Spleen (tissue), 11 donors: ENCODE data around the gene ATP1A2. TPM values are rescaled to one million over a fixed set of nuclear protein-coding genes. Genes with fewer than 3 reads are reported as not detected.

Experiments
- DNase-seq: peaks from one replicate; pipeline ENCODE4 v3.0.0-alpha.2; 2020
- H3K27ac ChIP-seq, 8 donors: fragments of 200-600 bp; sonication (generic) in 7 of 8; 1 replicate in 4 of 8; 2 replicates in 4 of 8; pipeline versions ENCODE4 v1.5.0 to v1.8.0; 2016 to 2021; ENCODE audit warnings: inconsistent platforms in 4 of 8, mild to moderate bottlenecking in 4 of 8, moderate library complexity in 1 of 8
- H3K27me3 ChIP-seq, 7 donors: fragments of 200-600 bp; sonication (generic) in 6 of 7; replicated peaks in 1 of 7; 1 replicate in 4 of 7; 2 replicates in 3 of 7; pipeline versions ENCODE4 v1.5.0 to v1.8.0; 2016 to 2021; ENCODE audit warnings: inconsistent platforms in 3 of 7, mild to moderate bottlenecking in 1 of 7
- H3K36me3 ChIP-seq, 6 donors: fragments of 200-600 bp; sonication (generic) in 5 of 6; 1 replicate in 4 of 6; 2 replicates in 2 of 6; pipeline versions ENCODE4 v1.5.0 to v1.8.0; 2016 to 2021; ENCODE audit warnings: inconsistent platforms in 2 of 6
- H3K4me1 ChIP-seq, 6 donors: fragments of 200-600 bp; sonication (generic) in 5 of 6; 1 replicate in 3 of 6; 2 replicates in 3 of 6; pipeline versions ENCODE4 v1.5.0 to v1.8.0; 2016 to 2021; ENCODE audit warnings: inconsistent platforms in 3 of 6
- H3K4me3 ChIP-seq, 8 donors: fragments of 200-600 bp; sonication (generic) in 7 of 8; 1 replicate in 4 of 8; 2 replicates in 4 of 8; pipeline versions ENCODE4 v1.5.0 to v1.8.0; 2016 to 2021; ENCODE audit warnings: inconsistent platforms in 4 of 8, mild to moderate bottlenecking in 4 of 8, moderate library complexity in 2 of 8
- H3K9me3 ChIP-seq, 8 donors: fragments of 200-600 bp; sonication (generic) in 7 of 8; 1 replicate in 4 of 8; 2 replicates in 4 of 8; pipeline versions ENCODE4 v1.5.0 to v1.8.0; 2016 to 2021; ENCODE audit warnings: inconsistent platforms in 4 of 8
- POLR2A ChIP-seq, 3 donors: fragments of 450-650 bp; IDR thresholded peaks; one replicate each; pipeline ENCODE4 v1.5.1; 2017; ENCODE audit warnings: antibody characterized with exemption in 3 of 3, mild to moderate bottlenecking in 1 of 3
- POLR2AphosphoS5 ChIP-seq, 3 donors: sonication (generic); formaldehyde crosslinking; IDR thresholded peaks; one replicate each; pipeline ENCODE4 v1.5.1; 2017; ENCODE audit warnings: antibody characterized with exemption in 3 of 3
- WGBS, 5 donors: extraction: QIAGEN DNeasy Blood & Tissue Kit in 3 of 5; methylation state at CpG; one replicate each; pipeline versions ENCODE4 v1.1.5 to v1.1.7; 2013 to 2018; 5-methylcytosine and 5-hydroxymethylcytosine counted together
- intact Hi-C: fragments of 100-400 bp; cut with DNase I; formaldehyde crosslinking; loops from one replicate; pipeline ENCODE4 v1.15.0; 2023; ENCODE audit warnings: low total_unique reads
- polyA plus RNA-seq, 3 donors: library from polyadenylated mRNA; stranded (reverse); fragments of 200-250 nt; gene quantifications; one replicate each; pipeline ENCODE4 v1.2.1, GENCODE V29; 2013
- total RNA-seq, 7 donors: library from RNA; depleted of rRNA in 3 of 7; stranded (reverse); fragments of >200 nt in 3 of 7; fragmentation: NEBNext Ultra II Directional in 4 of 7; extraction: Animal tissue kit (Norgen Biotek cat#: 25700) in 4 of 7; gene quantifications; one replicate each; pipeline versions ENCODE4 v1.1.0 to v1.2.1, GENCODE V29; 2016 to 2021
- TF ChIP-seq, protein P1 (sequence below), 11 experiments: fragments of 200-600 bp in 7 of 11; fragments of 450-650 bp in 4 of 11; sonication (generic) in 4 of 11; IDR thresholded peaks in 8 of 11; conservative IDR thresholded peaks in 3 of 11; 1 replicate in 7 of 11; 2 replicates in 4 of 11; pipeline versions ENCODE4 v1.4.0 to v1.8.0; 2016 to 2021; ENCODE audit warnings: antibody characterized with exemption in 11 of 11, inconsistent platforms in 4 of 11, mild to moderate bottlenecking in 1 of 11
- donor health status: healthy with polysubstance abuse.
- donor health status: DM: no; HTN: no; CAD: no; lungs with moderate emphysema.
- donor health status: DM: no; HTN: no; CAD: no.
- donor health status: Bipolar disorder and iron deficiency.
- donor health status: healthy.
- donor health status: DM: no; HTN: no; CAD: no.
- donor health status: DM: yes; HTN: yes; CAD: no.

The ATP1A2 gene
- total and polyA plus RNA-seq, 10 donors: 0.13 to 19.1 (median 0.85) TPM

DNA sequence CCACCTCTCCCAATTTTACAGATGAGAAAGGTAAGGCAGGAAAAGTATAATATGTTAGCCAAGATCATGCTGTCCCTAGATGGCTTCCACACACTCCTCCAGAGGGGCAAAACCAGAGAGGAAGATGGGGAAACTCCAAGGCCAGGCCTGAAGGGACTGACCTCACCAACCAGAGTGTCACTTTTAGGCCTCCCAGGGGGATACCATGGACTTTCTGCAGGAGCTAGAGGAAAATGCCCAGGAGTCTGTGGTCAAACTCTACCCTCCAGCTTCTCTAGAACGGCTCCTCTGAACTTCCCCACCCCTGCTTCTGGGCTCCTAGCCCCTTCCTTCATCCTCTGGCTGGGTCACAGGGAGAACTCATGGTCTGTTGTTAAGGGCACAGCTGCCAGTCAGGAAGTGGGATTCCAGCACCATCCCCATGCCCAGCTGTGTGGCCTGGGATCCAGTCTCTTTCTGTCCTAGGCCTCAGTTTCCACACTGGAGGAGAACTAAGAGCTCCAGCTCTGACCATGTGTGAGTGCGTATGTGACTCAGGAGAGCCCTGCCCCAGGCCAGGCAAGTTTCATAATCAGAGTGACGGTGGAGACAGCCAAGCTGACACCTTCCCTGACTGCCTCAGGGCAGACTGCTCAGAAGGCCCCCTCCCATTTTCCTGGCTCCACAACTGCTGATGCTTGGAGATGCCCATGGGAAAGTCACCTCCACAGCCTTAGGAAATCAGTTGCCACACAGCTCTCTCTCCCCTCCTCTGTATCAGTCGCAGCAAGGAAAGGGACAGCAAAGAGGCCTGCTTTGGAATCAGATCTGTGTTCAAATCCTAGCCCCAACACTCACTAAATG lies 19.1 kb upstream of the ATP1A2 start:
- peak; percentile 66 for DNase-seq
- 59 to 78% (median 71%) methylated on average over 4 of the region's 4 CpGs for WGBS, 5 donors
- peaks cover 21 to 67% (median 40%) of the 10 kb centered on the region in 6 donors for H3K4me1 ChIP-seq
- H3K27ac ChIP-seq: peak overlapping the region in 2 of 8 donors; percentile 93
- peak overlapping the region in 2 of 8 donors; percentile 59 to 93 for H3K4me3 ChIP-seq
- TF ChIP-seq, protein P1, sequence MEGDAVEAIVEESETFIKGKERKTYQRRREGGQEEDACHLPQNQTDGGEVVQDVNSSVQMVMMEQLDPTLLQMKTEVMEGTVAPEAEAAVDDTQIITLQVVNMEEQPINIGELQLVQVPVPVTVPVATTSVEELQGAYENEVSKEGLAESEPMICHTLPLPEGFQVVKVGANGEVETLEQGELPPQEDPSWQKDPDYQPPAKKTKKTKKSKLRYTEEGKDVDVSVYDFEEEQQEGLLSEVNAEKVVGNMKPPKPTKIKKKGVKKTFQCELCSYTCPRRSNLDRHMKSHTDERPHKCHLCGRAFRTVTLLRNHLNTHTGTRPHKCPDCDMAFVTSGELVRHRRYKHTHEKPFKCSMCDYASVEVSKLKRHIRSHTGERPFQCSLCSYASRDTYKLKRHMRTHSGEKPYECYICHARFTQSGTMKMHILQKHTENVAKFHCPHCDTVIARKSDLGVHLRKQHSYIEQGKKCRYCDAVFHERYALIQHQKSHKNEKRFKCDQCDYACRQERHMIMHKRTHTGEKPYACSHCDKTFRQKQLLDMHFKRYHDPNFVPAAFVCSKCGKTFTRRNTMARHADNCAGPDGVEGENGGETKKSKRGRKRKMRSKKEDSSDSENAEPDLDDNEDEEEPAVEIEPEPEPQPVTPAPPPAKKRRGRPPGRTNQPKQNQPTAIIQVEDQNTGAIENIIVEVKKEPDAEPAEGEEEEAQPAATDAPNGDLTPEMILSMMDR (IDR thresholded peaks at IDR 0.05 in 8 of 11, conservative IDR thresholded peaks at IDR 0.05 in 3 of 11): no peak
- TF ChIP-seq POLR2AphosphoS5 (IDR thresholded peaks at IDR 0.05) (no peak), POLR2A (IDR thresholded peaks at IDR 0.05) (no peak)
- intact Hi-C loops: loop anchor here (10.0 kb wide), 1 partner anchor 312 kb away; the partner anchor contains the start of gene DUSP23
- H3K36me3 ChIP-seq: peaks cover 0 to 43% (median 34%) of the 10 kb centered on the region in 6 donors
- H3K9me3 ChIP-seq: no peaks in the 10 kb centered on the region
- no peaks in the 10 kb centered on the region for H3K27me3 ChIP-seq

DNA sequence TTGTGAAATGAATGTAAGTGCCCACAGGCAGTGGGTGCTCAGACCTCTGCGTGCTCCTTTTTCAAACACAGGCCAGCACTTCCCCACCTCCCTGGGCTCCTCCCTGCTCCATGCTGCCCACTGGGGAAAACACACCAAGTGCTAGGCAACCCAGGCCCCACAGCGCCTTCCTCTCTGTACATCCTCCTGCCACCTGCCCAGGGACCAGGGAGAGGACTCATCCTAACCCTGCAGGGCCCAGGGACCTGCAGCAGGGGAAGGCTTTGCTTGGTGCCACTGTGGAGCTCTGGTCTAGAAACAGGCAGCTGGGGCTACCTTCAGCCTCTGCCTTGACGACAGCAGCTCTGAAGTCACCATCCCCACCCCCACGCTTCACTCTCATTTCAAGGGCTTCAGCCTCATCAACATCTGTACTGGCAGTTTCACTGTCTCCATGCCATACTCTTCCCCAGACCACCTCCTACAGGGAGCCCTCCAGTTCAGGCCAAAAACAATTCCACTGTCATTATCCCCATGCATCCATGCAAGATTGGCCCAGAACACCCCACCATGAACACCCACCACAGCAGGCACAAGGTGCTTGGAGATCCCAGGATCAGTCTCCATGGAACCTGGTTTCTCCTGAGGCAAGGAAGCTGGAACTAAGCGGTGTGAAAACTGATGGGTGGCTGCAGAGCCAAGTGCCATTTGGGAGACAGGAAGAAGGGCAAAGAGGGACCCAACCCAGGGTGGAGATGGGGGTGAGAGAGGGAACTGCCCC lies 18.2 kb upstream of the ATP1A2 start:
- Histone ChIP-seq H3K4me1 (peaks cover 24 to 75% (median 45%) of the 10 kb centered on the region in 6 donors), H3K36me3 (peaks cover 0 to 34% (median 26%) of the 10 kb centered on the region in 6 donors), H3K27ac (peak overlapping the region in 5 of 8 donors; percentile 93 to 99 (median 93)), H3K27me3 (no peaks in the 10 kb centered on the region), H3K9me3 (no peaks in the 10 kb centered on the region), H3K4me3 (peak overlapping the region; percentile 58 to 93 (median 76))
- DNase-seq: peak; percentile 80
- WGBS, 5 donors: 71 to 92% (median 83%) methylated on average over 5 of the region's 5 CpGs
- intact Hi-C loops: loop anchor here (10.0 kb wide), 1 partner anchor 313 kb away; the partner anchor contains the start of gene DUSP23
- TF ChIP-seq, protein P1 (IDR thresholded peaks at IDR 0.05 in 8 of 11, conservative IDR thresholded peaks at IDR 0.05 in 3 of 11): no peak
- no peak for TF ChIP-seq POLR2A (IDR thresholded peaks at IDR 0.05)
- no peak for TF ChIP-seq POLR2AphosphoS5 (IDR thresholded peaks at IDR 0.05)

DNA sequence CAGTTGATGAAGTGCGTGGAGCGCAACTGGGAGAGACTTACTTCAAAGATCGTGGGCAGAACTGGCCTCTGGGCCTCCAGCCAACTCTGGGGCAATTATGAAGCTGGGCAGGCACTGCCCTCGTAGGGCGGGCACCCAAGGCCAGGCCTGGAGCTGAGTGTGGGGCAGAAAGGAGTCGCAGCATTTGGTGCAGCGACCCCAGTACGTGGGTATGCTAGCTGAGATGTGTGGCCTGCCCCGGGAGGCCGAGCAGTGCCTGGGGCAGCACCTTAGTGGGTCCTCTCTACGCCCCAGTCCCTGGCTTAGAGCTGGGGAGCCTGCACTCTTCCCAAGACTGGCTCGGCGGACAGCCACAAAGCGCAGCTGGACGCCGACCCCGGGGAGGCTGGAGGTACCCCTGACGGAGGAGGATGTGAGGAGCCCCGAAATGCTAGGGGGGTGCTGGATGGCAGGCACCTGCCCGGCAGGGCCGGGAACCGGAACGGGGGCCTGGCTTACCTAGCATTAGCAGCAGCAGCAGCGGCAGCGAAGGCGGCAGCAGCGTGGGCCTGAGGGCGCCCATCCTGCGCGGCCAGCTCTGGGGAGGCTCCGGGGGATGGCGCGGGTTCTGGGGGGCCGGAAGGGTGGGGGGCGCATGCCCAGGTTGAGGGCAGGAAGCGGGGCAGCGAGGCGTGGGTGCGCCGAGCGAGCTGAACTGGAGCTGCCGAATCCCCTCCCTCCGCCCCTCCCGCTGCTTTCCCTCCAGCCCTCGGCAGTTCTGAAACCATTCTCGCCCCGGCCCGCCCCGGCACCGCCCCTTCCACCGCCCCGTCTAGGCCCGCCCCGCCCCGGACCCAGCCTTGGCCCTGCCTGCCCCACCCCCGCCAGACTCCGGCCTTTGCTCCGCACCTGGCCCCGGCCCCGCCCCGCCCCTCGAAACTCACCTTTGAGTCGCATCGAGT lies 17.4 kb upstream of the ATP1A2 start, which contains the start of gene IGSF8:
Gene IGSF8, minus strand, starts transcription at position 709 of the 941 bp plus-strand sequence. Its CDS starts 147 bp downstream, at position 562.
- no peaks in the 10 kb centered on the region for H3K27me3 ChIP-seq
- DNase-seq: peak; percentile 97
- peaks cover 24 to 82% (median 48%) of the 10 kb centered on the region in 6 donors for H3K4me1 ChIP-seq
- no peaks in the 10 kb centered on the region for H3K9me3 ChIP-seq
- H3K27ac ChIP-seq: peak within 1 kb of the TSS; percentile 90 to 99 (median 93)
- intact Hi-C loops: loop anchor here (10.0 kb wide), 1 partner anchor 313 kb away; the partner anchor contains the start of gene DUSP23
- 2 to 11% (median 4%) methylated on average over 10 to 64 of the region's 64 CpGs for WGBS, 5 donors
- peak; percentile 51 to 80 (median 64) for TF ChIP-seq POLR2AphosphoS5 (IDR thresholded peaks at IDR 0.05)
- no peak for TF ChIP-seq POLR2A (IDR thresholded peaks at IDR 0.05)
- H3K4me3 ChIP-seq: peak within 1 kb of the TSS; percentile 58 to 93 (median 76)
- peaks cover 0 to 26% (median 17%) of the 10 kb centered on the region in 6 donors for H3K36me3 ChIP-seq
